Measurements from ENCODE around the gene ADCK1. TPM values are rescaled to one million over a fixed set of nuclear protein-coding genes. Genes with fewer than 3 reads are reported as not detected.

The ADCK1 gene
- total RNA-seq, 1 experiment from 2014 or later, result 10.1 TPM

- CTCF ChIA-PET, result no interaction called here
- ATAC-seq (no peak), DNase-seq (ENCODE audit: low read depth, low spot score) (no peak)
- Histone ChIP-seq H3K36me3 (ENCODE audit: control insufficient read depth, insufficient read depth, low read length) (no peaks in the 10 kb centered on the region), H3K4me3 (ENCODE audit: low read depth in 2 of 2, low read length in 2 of 2) (no peak overlapping the region), H3K9me3 (ENCODE audit: control insufficient read depth, insufficient read depth, low read depth, low read length) (no peaks in the 10 kb centered on the region), H3K27ac (ENCODE audit: low read length) (no peak overlapping the region), H3K4me1 (ENCODE audit: control insufficient read depth, insufficient read depth, low read length) (no peaks in the 10 kb centered on the region), H3K27me3 (ENCODE audit: control insufficient read depth, insufficient read depth, low read length) (no peaks in the 10 kb centered on the region)
- intact Hi-C loops (cut with micrococcal nuclease; ENCODE audit: unreplicated experiment) (loop anchor here (10.0 kb wide), 1 partner anchor 119 kb away; no protein-coding TSS in a partner anchor), in situ Hi-C loops (cut with HindIII; ENCODE audit: low pct_unique_long_range_greater_than_20kb, low sequenced_read_pairs) (no loop called here)
- POLR2A ChIA-PET, result no interaction called here
- no peak for TF ChIP-seq SIN3A (IDR thresholded peaks at IDR 0.05; ENCODE audit: borderline replicate concordance, insufficient read depth, low read depth, low read length)
- no peak for TF ChIP-seq REST (IDR thresholded peaks at IDR 0.05; ENCODE audit: insufficient read depth in 1 of 2, low read depth in 2 of 2, low read length in 1 of 2)
- no peak for TF ChIP-seq POLR2AphosphoS5 (IDR thresholded peaks at IDR 0.05; ENCODE audit: low read depth, low read length)
- no peak for TF ChIP-seq CTCF (IDR thresholded peaks at IDR 0.05)
- no peak for TF ChIP-seq TCF7L2 (IDR thresholded peaks at IDR 0.05; ENCODE audit: low read depth, low read length)
- no TSS peak for BruUV-seq (replicated peaks)
Observed at GRCh38 chr14:77865455-77865854, 65.5 kb downstream of the ADCK1 start.

GRCh38 chr14:77866932-77867331 is 67.0 kb downstream of the ADCK1 start:
- TF ChIP-seq REST (IDR thresholded peaks at IDR 0.05; ENCODE audit: insufficient read depth in 1 of 2, low read depth in 2 of 2, low read length in 1 of 2) (no peak), SIN3A (IDR thresholded peaks at IDR 0.05; ENCODE audit: borderline replicate concordance, insufficient read depth, low read depth, low read length) (no peak), TCF7L2 (IDR thresholded peaks at IDR 0.05; ENCODE audit: low read depth, low read length) (no peak), POLR2AphosphoS5 (IDR thresholded peaks at IDR 0.05; ENCODE audit: low read depth, low read length) (no peak), CTCF (IDR thresholded peaks at IDR 0.05) (no peak)
- ATAC-seq, result no peak
- Histone ChIP-seq H3K36me3 (ENCODE audit: control insufficient read depth, insufficient read depth, low read length) (no peaks in the 10 kb centered on the region), H3K4me1 (ENCODE audit: control insufficient read depth, insufficient read depth, low read length) (no peaks in the 10 kb centered on the region), H3K27ac (ENCODE audit: low read length) (no peak overlapping the region), H3K27me3 (ENCODE audit: control insufficient read depth, insufficient read depth, low read length) (no peaks in the 10 kb centered on the region), H3K9me3 (ENCODE audit: control insufficient read depth, insufficient read depth, low read depth, low read length) (no peaks in the 10 kb centered on the region), H3K4me3 (ENCODE audit: low read depth in 2 of 2, low read length in 2 of 2) (no peak overlapping the region)
- no peak for DNase-seq (ENCODE audit: low read depth, low spot score)
- ChIA-PET CTCF (no interaction called here), POLR2A (no interaction called here)
- intact Hi-C loops (cut with micrococcal nuclease; ENCODE audit: unreplicated experiment), result loop anchor here (10.0 kb wide), 1 partner anchor 118 kb away; no protein-coding TSS in a partner anchor
- in situ Hi-C loops (cut with HindIII; ENCODE audit: low pct_unique_long_range_greater_than_20kb, low sequenced_read_pairs), result no loop called here
- BruUV-seq (replicated peaks), result no TSS peak
